Sigmoid colon (tissue), 4 donors: ENCODE data around the gene ZSWIM5.

ENCODE experiments used
- EP300 ChIP-seq, 4 donors: sonication (generic); formaldehyde crosslinking; IDR thresholded peaks; one replicate each; pipeline ENCODE4 v1.6.1; 2017; ENCODE audit warnings: antibody characterized with exemption in 4 of 4
- POLR2A ChIP-seq, 2 donors: fragments of 450-650 bp; IDR thresholded peaks; one replicate each; pipeline ENCODE4 v1.6.1; 2016; ENCODE audit warnings: antibody characterized with exemption in 2 of 2, mild to moderate bottlenecking in 2 of 2, moderate library complexity in 2 of 2
- TF ChIP-seq, protein P1 (sequence below), 4 experiments: fragments of 450-650 bp in 3 of 4; fragments of 200-600 bp in 1 of 4; IDR thresholded peaks; one replicate each; pipeline ENCODE4 v1.5.1; 2016 to 2019; ENCODE audit warnings: antibody characterized with exemption in 4 of 4, mild to moderate bottlenecking in 3 of 4, moderate library complexity in 2 of 4

DNA sequence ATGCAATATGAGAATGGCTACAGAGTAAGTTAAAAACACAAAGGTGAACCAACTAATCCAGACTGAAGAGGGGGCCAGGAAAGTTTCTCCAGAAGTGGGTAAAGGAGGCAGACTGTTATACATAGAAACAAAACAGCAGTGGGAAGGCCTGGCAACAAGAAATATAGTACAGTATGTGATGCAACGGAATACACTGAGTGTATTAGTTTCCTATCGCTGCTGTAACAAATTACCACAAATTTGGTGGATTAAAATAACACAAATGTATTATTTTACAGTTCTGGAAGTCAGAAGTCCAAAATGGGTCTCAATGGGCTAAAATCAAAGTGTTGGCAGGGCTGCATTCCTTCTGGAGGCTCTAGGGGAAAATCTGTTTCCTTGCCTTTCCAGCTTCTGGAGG is 95.2 kb downstream of the ZSWIM5 start:
- TF ChIP-seq, protein P1, sequence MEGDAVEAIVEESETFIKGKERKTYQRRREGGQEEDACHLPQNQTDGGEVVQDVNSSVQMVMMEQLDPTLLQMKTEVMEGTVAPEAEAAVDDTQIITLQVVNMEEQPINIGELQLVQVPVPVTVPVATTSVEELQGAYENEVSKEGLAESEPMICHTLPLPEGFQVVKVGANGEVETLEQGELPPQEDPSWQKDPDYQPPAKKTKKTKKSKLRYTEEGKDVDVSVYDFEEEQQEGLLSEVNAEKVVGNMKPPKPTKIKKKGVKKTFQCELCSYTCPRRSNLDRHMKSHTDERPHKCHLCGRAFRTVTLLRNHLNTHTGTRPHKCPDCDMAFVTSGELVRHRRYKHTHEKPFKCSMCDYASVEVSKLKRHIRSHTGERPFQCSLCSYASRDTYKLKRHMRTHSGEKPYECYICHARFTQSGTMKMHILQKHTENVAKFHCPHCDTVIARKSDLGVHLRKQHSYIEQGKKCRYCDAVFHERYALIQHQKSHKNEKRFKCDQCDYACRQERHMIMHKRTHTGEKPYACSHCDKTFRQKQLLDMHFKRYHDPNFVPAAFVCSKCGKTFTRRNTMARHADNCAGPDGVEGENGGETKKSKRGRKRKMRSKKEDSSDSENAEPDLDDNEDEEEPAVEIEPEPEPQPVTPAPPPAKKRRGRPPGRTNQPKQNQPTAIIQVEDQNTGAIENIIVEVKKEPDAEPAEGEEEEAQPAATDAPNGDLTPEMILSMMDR (IDR thresholded peaks at IDR 0.05) = no peak
- TF ChIP-seq EP300 (IDR thresholded peaks at IDR 0.05) (no peak), POLR2A (IDR thresholded peaks at IDR 0.05) (no peak)
